ENCODE data around the gene PLTP. TPM values are rescaled to one million over a fixed set of nuclear protein-coding genes. Genes with fewer than 3 reads are reported as not detected.

The PLTP gene
- total and polyA plus RNA-seq, 12 donors: 126 to 1,158 (median 401) TPM

GRCh38 chr20:45907219-45907948, 4.6 kb downstream of the PLTP start:
- intact Hi-C loops (cut with DNase I): no loop called here
- no peaks in the 10 kb centered on the region for H3K9me3 ChIP-seq (replicated peaks in 1 of 3)
- H3K36me3 ChIP-seq (replicated peaks in 1 of 2): peaks cover 0 to 56% of the 10 kb centered on the region in 2 donors
- no peak for TF ChIP-seq POLR2A (IDR thresholded peaks at IDR 0.05)
- TF ChIP-seq, protein P1, sequence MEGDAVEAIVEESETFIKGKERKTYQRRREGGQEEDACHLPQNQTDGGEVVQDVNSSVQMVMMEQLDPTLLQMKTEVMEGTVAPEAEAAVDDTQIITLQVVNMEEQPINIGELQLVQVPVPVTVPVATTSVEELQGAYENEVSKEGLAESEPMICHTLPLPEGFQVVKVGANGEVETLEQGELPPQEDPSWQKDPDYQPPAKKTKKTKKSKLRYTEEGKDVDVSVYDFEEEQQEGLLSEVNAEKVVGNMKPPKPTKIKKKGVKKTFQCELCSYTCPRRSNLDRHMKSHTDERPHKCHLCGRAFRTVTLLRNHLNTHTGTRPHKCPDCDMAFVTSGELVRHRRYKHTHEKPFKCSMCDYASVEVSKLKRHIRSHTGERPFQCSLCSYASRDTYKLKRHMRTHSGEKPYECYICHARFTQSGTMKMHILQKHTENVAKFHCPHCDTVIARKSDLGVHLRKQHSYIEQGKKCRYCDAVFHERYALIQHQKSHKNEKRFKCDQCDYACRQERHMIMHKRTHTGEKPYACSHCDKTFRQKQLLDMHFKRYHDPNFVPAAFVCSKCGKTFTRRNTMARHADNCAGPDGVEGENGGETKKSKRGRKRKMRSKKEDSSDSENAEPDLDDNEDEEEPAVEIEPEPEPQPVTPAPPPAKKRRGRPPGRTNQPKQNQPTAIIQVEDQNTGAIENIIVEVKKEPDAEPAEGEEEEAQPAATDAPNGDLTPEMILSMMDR (IDR thresholded peaks at IDR 0.05): no peak
- DNase-seq: no peak
- peaks cover 15 to 35% of the 10 kb centered on the region in 2 donors for H3K4me1 ChIP-seq (replicated peaks in 1 of 2)
- H3K27ac ChIP-seq: peak overlapping the region in 1 of 5 donors; percentile 18
- 95% methylated on average over 8 to 17 of the region's 17 CpGs for WGBS, 4 donors
- no peaks in the 10 kb centered on the region for H3K27me3 ChIP-seq
- H3K4me3 ChIP-seq: no peak overlapping the region

DNA sequence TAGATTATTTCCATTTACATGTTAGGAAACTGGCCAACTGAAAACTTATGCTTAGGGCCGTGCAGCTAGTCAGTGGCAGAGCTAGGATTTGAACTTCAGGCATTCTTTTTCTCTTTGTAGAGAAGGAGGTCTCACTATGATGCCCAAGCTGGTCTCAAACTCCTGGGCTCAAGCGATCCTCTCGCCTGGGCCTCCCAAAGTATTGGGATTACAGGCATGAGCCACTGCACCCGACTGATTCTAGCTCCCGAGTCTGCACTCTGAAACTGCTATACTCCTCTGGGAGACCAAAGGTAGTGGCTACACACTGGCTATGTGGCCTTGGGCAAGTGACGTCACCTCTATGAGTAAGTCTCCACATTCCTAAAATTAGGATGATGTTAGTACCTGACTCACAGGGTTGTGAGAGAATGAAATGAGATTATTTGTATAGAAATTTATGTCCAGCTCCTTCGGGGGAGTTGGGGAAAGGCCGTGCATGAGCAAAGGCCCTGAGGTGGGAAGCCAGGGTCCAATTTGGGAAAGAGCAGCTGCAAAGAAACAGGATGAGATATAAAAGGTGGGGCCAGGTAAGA, 6.4 kb downstream of the PLTP start:
- no peaks in the 10 kb centered on the region for H3K27me3 ChIP-seq
- H3K36me3 ChIP-seq (replicated peaks in 1 of 2): peaks cover 0 to 74% of the 10 kb centered on the region in 2 donors
- 42 to 63% (median 63%) methylated on average over 6 to 8 of the region's 8 CpGs for WGBS, 4 donors

GRCh38 chr20:45904583-45905504, 7.1 kb downstream of the PLTP start:
- Histone ChIP-seq H3K4me3 (no peak overlapping the region), H3K27me3 (no peaks in the 10 kb centered on the region), H3K9me3 (replicated peaks in 1 of 3) (no peaks in the 10 kb centered on the region), H3K4me1 (replicated peaks in 1 of 2) (peaks cover 8 to 16% of the 10 kb centered on the region in 2 donors), H3K27ac (peak overlapping the region; percentile 75 to 90 (median 87)), H3K36me3 (replicated peaks in 1 of 2) (peaks cover 0 to 80% of the 10 kb centered on the region in 2 donors)
- intact Hi-C loops (cut with DNase I): no loop called here
- TF ChIP-seq POLR2A (IDR thresholded peaks at IDR 0.05): no peak
- TF ChIP-seq, protein P1 (IDR thresholded peaks at IDR 0.05): no peak
- DNase-seq: peak in 2 of 7 donors; percentile 38 to 44
- 78 to 82% (median 80%) methylated on average over 12 to 16 of the region's 16 CpGs for WGBS, 4 donors

More for the DNA sequence above, 6.4 kb downstream of the PLTP start:
- peaks cover 8 to 22% of the 10 kb centered on the region in 2 donors for H3K4me1 ChIP-seq (replicated peaks in 1 of 2)
- peak; percentile 40 to 90 for TF ChIP-seq POLR2A (IDR thresholded peaks at IDR 0.05)
- TF ChIP-seq, protein P1 (IDR thresholded peaks at IDR 0.05): no peak
- DNase-seq: peak; percentile 81 to 94 (median 91)
- intact Hi-C loops (cut with DNase I): no loop called here
- H3K9me3 ChIP-seq (replicated peaks in 1 of 3): no peaks in the 10 kb centered on the region
- no peak overlapping the region for H3K4me3 ChIP-seq
- H3K27ac ChIP-seq: peak overlapping the region; percentile 75 to 90 (median 87)
